Suppressor macrophage treated with lipopolysaccharide for 1 hour (primary cell): ENCODE results near the gene TSPY3.
"Not testable (repeated sequence)": the region's sequence is repeated elsewhere in the genome, so short reads cannot be mapped to it uniquely, and the experiment has no call there.

Experiments
- DNase-seq, 3 donors: peaks; one replicate each; pipeline ENCODE4 v3.0.0-alpha.2; 2020 to 2022

The TSPY3 gene

DNA sequence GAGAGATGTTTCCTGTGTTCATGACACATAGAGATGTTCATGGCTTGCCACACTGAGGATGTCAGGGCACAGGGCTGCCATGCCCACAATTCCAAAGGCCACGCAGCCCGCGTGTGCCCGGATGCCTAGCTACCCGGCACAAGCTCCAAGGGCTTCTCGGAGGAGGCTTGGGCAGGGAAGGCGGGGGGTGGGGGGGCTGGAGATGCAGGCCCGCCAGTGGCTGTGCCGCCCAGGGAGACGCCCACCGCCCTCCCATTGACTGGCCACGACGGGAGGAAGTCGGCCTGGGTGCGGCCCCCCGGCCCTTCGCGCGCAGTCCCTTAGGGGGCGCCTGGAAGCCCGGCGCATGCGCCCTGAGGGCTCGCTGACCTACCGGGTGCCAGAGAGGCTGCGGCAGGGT, at the start of gene TSPY3:
TSPY3 (plus strand) TSS at position 301 of the 400 bp plus-strand sequence; CDS start at position 347, 46 bp downstream.
- not testable (repeated sequence) for DNase-seq

- not testable (repeated sequence) for DNase-seq
Measured at GRCh38 chrY:9357497-9357896, 40.7 kb upstream of the TSPY3 start, which contains the start of gene TSPY8. TSS of gene TSPY8 (plus strand) at chrY:9357797. CDS start at chrY:9357843, 46 bp downstream.

- DNase-seq, result not testable (repeated sequence)
Measured at GRCh38 chrY:9396527-9396926, 1.7 kb upstream of the TSPY3 start.
